GM04504 (cell line): ENCODE data around the gene ARSA.
"Not testable (repeated sequence)": the region's sequence is repeated elsewhere in the genome, so short reads cannot be mapped to it uniquely, and the experiment has no call there.

Experiments
- DNase-seq: peaks from one replicate; pipeline ENCODE4 v3.0.0-alpha.2; 2012; ENCODE audit warnings: low read depth

The ARSA gene

GRCh38 chr22:50621948-50622722 is 5.8 kb downstream of the ARSA start:
- no peak for DNase-seq

- no peak for DNase-seq
Measured at GRCh38 chr22:50621356-50621880, 6.5 kb downstream of the ARSA start.

GRCh38 chr22:50620593-50621355 is 7.2 kb downstream of the ARSA start:
- DNase-seq: no peak

- not testable (repeated sequence) for DNase-seq
Measured at GRCh38 chr22:50614296-50614695, 13.7 kb downstream of the ARSA start.

- no peak for DNase-seq
Measured at GRCh38 chr22:50613291-50613981, 14.5 kb downstream of the ARSA start.

- no peak for DNase-seq
Measured at GRCh38 chr22:50612528-50613221, 15.3 kb downstream of the ARSA start.

- DNase-seq: no peak
Measured at GRCh38 chr22:50612168-50612527, 15.8 kb downstream of the ARSA start.

- DNase-seq: no peak
Measured at GRCh38 chr22:50611341-50612060, 16.5 kb downstream of the ARSA start.

- no peak for DNase-seq
Measured at GRCh38 chr22:50610581-50610980, 17.4 kb downstream of the ARSA start.

- DNase-seq: no peak
Measured at GRCh38 chr22:50610041-50610451, 17.9 kb downstream of the ARSA start.

- no peak for DNase-seq
Measured at GRCh38 chr22:50609599-50609998, 18.4 kb downstream of the ARSA start.

- no peak for DNase-seq
Measured at GRCh38 chr22:50608996-50609395, 19.0 kb downstream of the ARSA start.

GRCh38 chr22:50608058-50608840 is 19.7 kb downstream of the ARSA start:
- not testable (repeated sequence) for DNase-seq

GRCh38 chr22:50607659-50608020 is 20.3 kb downstream of the ARSA start:
- DNase-seq: no peak

GRCh38 chr22:50606946-50607658 is 20.9 kb downstream of the ARSA start:
- DNase-seq: no peak

- DNase-seq: no peak
Measured at GRCh38 chr22:50606165-50606945, 21.6 kb downstream of the ARSA start.

GRCh38 chr22:50605613-50606074 is 22.3 kb downstream of the ARSA start:
- no peak for DNase-seq

- no peak for DNase-seq
Measured at GRCh38 chr22:50605002-50605612, 22.8 kb downstream of the ARSA start.
